Measurements from ENCODE around the gene ALG2. TPM values are rescaled to one million over a fixed set of nuclear protein-coding genes. Genes with fewer than 3 reads are reported as not detected.

ALG2 gene
- total and polyA plus RNA-seq, 9 of the 15 experiments (the other 6 are each of a cell fraction or from before 2014, with no cell fraction given), result 4.9 to 41.9 (median 20.2) TPM

GRCh38 chr9:99266255-99267023, 44.7 kb upstream of the ALG2 start (continued):
- TF ChIP-seq ATF3 (IDR thresholded peaks at IDR 0.05) (peak; percentile 54), ATF3 (CRISPR knock-in tag; conservative IDR thresholded peaks at IDR 0.05) (no peak), KLF10 (CRISPR knock-in tag; IDR thresholded peaks at IDR 0.05) (no peak), GTF2E2 (tag; IDR thresholded peaks at IDR 0.05) (no peak), SMC3 (conservative IDR thresholded peaks at IDR 0.05; ENCODE audit: insufficient read depth, low read depth, low read length) (peak; percentile 84), SRF (CRISPR knock-in tag; IDR thresholded peaks at IDR 0.05) (0 out of 4 replicates have a peak, but pooled peaks of 1 of the 2 experiments have one; percentile 21), ZNF384 (IDR thresholded peaks at IDR 0.05; ENCODE audit: low read depth, low read length) (peak; percentile 60), MNT (conservative IDR thresholded peaks at IDR 0.05) (peak; percentile 69 to 80), ESRRA (IDR thresholded peaks at IDR 0.05; ENCODE audit: borderline replicate concordance, low read depth) (peak; percentile 92; the same call in 1 of the 2 replicates), BMI1 (IDR thresholded peaks at IDR 0.05; ENCODE audit: low read length) (peak; percentile 45; the same call in 1 of the 2 replicates), CC2D1A (IDR thresholded peaks at IDR 0.05) (0 out of 2 replicates have a peak, but pooled peaks have one; percentile 46), XRCC5 (IDR thresholded peaks at IDR 0.05; ENCODE audit: low read depth, low read length) (peak; percentile 58; the same call in 1 of the 2 replicates), ELF2 (CRISPR knock-in tag; IDR thresholded peaks at IDR 0.05) (no peak), TEAD2 (tag; IDR thresholded peaks at IDR 0.05) (0 out of 2 replicates have a peak, but pooled peaks have one; percentile 14), TFAP4 (CRISPR knock-in tag; IDR thresholded peaks at IDR 0.05; ENCODE audit: borderline replicate concordance) (peak; percentile 53; the same call in 1 of the 2 replicates), YY1 (IDR thresholded peaks at IDR 0.05; ENCODE audit: borderline replicate concordance in 1 of 3, control insufficient read depth in 1 of 3, extremely low read depth in 1 of 3, insufficient read depth in 3 of 3, insufficient read length in 1 of 3, insufficient replicate concordance in 2 of 3, low read depth in 1 of 3, low read length in 2 of 3) (peak in 1 of 3 experiments; percentile 26), CREB1 (IDR thresholded peaks at IDR 0.05) (peak; percentile 47; the same call in 1 of the 2 replicates), CREB1 (CRISPR knock-in tag; IDR thresholded peaks at IDR 0.05) (peak; percentile 72), LCOR (CRISPR knock-in tag; IDR thresholded peaks at IDR 0.05) (peak; percentile 61; the same call in 1 of the 2 replicates)
- TF ChIP-seq, protein P1, sequence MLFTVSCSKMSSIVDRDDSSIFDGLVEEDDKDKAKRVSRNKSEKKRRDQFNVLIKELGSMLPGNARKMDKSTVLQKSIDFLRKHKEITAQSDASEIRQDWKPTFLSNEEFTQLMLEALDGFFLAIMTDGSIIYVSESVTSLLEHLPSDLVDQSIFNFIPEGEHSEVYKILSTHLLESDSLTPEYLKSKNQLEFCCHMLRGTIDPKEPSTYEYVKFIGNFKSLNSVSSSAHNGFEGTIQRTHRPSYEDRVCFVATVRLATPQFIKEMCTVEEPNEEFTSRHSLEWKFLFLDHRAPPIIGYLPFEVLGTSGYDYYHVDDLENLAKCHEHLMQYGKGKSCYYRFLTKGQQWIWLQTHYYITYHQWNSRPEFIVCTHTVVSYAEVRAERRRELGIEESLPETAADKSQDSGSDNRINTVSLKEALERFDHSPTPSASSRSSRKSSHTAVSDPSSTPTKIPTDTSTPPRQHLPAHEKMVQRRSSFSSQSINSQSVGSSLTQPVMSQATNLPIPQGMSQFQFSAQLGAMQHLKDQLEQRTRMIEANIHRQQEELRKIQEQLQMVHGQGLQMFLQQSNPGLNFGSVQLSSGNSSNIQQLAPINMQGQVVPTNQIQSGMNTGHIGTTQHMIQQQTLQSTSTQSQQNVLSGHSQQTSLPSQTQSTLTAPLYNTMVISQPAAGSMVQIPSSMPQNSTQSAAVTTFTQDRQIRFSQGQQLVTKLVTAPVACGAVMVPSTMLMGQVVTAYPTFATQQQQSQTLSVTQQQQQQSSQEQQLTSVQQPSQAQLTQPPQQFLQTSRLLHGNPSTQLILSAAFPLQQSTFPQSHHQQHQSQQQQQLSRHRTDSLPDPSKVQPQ (CRISPR knock-in tag; IDR thresholded peaks at IDR 0.05; ENCODE audit: borderline replicate concordance), result no peak
